ENCODE results near the gene HDHD3.
"Not testable (repeated sequence)": the region's sequence is repeated elsewhere in the genome, so short reads cannot be mapped to it uniquely, and the experiment has no call there.

HDHD3 gene

DNA sequence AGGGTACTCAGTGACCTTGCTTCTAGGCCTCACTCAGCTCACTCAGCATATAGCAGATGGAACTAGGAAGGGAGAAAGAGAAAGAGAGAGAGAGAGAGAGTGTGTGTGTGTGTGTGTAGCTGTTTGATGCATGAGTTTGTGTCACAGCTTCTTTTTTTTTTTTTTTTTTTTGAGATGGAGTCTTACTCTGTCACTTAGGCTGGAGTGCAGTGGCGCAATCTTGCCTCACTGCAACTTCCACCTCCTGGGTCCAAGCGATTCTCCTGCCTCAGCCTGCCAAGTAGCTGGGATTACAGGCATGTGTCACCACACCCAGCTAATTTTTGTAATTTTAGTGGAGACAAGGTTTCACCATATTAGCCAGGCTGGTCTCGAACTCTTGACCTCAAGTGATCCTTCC, 11.1 kb downstream of the HDHD3 start:
- not testable (repeated sequence) for H3K9me3 ChIP-seq (ENCODE audit: control insufficient read depth in 1 of 2, low read length in 2 of 2); H3K27me3 ChIP-seq (ENCODE audit: control insufficient read depth in 1 of 2, insufficient read depth in 2 of 2, low read length in 2 of 2); H3K27ac ChIP-seq (ENCODE audit: low read depth, low read length); H3K4me3 ChIP-seq (ENCODE audit: low read depth in 1 of 2, low read length in 2 of 2); H3K9ac ChIP-seq (ENCODE audit: low read depth in 1 of 2, low read length in 2 of 2); H3K36me3 ChIP-seq (ENCODE audit: control insufficient read depth in 1 of 2, insufficient read depth in 2 of 2, low read length in 2 of 2); H3K4me1 ChIP-seq (ENCODE audit: control insufficient read depth in 1 of 2, insufficient read depth in 2 of 2, low read length in 2 of 2)

DNA sequence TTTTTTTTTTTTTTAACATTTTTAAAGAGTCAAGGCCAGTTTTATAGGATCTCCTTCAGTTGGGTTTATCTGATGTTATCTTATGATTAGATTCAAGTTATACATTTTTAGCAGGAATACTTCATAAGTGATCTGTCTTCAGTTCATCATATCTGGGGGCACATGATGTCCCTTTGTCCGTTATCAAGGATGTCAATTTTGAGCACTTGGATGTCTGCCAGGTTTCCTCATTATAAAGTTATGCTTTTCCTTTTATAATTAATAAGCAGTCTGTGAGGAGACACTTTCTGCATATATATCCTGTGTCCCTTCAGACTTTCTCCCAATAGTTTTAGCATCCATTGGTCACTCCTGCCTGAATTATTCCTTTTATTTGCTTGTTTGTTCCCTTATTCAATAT, 11.8 kb downstream of the HDHD3 start:
- Histone ChIP-seq H3K27ac (ENCODE audit: low read depth, low read length) (no peak overlapping the region), H3K9ac (ENCODE audit: low read depth in 1 of 2, low read length in 2 of 2) (no peak overlapping the region), H3K4me3 (ENCODE audit: low read depth in 1 of 2, low read length in 2 of 2) (no peak overlapping the region), H3K9me3 (ENCODE audit: control insufficient read depth in 1 of 2, low read length in 2 of 2) (no peaks in the 10 kb centered on the region), H3K27me3 (ENCODE audit: control insufficient read depth in 1 of 2, insufficient read depth in 2 of 2, low read length in 2 of 2) (no peaks in the 10 kb centered on the region), H3K36me3 (ENCODE audit: control insufficient read depth in 1 of 2, insufficient read depth in 2 of 2, low read length in 2 of 2) (peaks cover 3 to 4% of the 10 kb centered on the region in 2 donors), H3K4me1 (ENCODE audit: control insufficient read depth in 1 of 2, insufficient read depth in 2 of 2, low read length in 2 of 2) (no peaks in the 10 kb centered on the region)

DNA sequence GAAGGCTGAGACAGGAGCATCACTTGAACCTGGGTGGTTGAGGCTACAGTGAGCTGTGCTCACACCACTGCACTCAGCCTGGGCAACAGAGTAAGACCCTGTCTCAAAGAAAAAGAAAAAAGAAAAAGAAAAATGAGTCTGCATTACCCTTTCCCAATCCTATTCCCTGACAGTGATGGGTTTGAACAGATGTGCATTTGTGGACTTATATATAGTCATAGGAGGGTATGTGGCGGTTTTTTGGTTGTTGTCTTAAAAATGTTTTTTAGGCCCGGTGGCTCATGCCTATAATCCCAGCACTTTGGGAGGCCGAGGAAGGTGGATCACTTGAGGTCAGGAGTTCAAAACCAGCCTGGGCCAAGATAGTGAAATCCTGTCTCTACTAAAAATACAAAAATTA, 13.4 kb downstream of the HDHD3 start:
- no peaks in the 10 kb centered on the region for H3K4me1 ChIP-seq (ENCODE audit: control insufficient read depth in 1 of 2, insufficient read depth in 2 of 2, low read length in 2 of 2)
- peaks cover 5 to 6% of the 10 kb centered on the region in 2 donors for H3K36me3 ChIP-seq (ENCODE audit: control insufficient read depth in 1 of 2, insufficient read depth in 2 of 2, low read length in 2 of 2)
- no peaks in the 10 kb centered on the region for H3K9me3 ChIP-seq (ENCODE audit: control insufficient read depth in 1 of 2, low read length in 2 of 2)
- no peak overlapping the region for H3K27ac ChIP-seq (ENCODE audit: low read depth, low read length)
- no peak overlapping the region for H3K4me3 ChIP-seq (ENCODE audit: low read depth in 1 of 2, low read length in 2 of 2)
- no peaks in the 10 kb centered on the region for H3K27me3 ChIP-seq (ENCODE audit: control insufficient read depth in 1 of 2, insufficient read depth in 2 of 2, low read length in 2 of 2)
- H3K9ac ChIP-seq (ENCODE audit: low read depth in 1 of 2, low read length in 2 of 2), result no peak overlapping the region

DNA sequence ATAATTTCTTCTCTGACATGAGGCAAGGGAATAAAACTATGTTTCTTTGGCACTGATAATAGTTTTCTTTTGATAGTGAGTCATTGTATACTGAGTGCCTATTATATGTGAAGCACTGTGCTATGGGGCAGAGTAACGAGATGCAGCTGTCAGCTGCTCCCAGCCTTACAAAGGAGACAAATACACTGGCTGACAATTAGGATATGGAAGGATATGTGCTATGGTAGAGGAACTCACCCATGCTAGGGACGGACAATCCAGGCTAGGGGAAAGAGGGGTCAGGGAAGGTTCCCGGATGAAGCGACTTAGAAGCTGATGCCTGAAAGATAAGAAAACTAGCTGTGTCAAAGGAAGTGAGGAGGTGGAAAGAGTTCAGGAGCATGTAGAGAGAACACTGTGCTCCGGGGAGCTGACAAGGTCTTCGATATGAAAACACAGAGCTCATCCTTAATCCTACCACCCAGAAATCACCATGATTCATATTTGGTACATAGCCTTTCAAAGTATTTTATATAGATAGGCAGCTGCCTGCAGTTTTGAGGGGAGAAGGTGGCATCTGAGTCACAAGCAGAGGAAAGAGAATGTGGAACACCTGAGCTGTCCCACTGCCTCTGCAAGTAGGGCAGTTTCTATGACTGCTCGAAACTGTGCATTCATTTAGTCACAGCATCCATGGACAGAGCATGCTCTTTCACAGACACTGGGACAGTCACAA, 15.3 kb downstream of the HDHD3 start:
- H3K9me3 ChIP-seq (ENCODE audit: control insufficient read depth in 1 of 2, low read length in 2 of 2), result no peaks in the 10 kb centered on the region
- H3K4me1 ChIP-seq (ENCODE audit: control insufficient read depth in 1 of 2, insufficient read depth in 2 of 2, low read length in 2 of 2), result no peaks in the 10 kb centered on the region
- peaks cover 2 to 6% of the 10 kb centered on the region in 2 donors for H3K36me3 ChIP-seq (ENCODE audit: control insufficient read depth in 1 of 2, insufficient read depth in 2 of 2, low read length in 2 of 2)
- no peaks in the 10 kb centered on the region for H3K27me3 ChIP-seq (ENCODE audit: control insufficient read depth in 1 of 2, insufficient read depth in 2 of 2, low read length in 2 of 2)
- H3K27ac ChIP-seq (ENCODE audit: low read depth, low read length), result no peak overlapping the region
- H3K9ac ChIP-seq (ENCODE audit: low read depth in 1 of 2, low read length in 2 of 2), result no peak overlapping the region
- no peak overlapping the region for H3K4me3 ChIP-seq (ENCODE audit: low read depth in 1 of 2, low read length in 2 of 2)

DNA sequence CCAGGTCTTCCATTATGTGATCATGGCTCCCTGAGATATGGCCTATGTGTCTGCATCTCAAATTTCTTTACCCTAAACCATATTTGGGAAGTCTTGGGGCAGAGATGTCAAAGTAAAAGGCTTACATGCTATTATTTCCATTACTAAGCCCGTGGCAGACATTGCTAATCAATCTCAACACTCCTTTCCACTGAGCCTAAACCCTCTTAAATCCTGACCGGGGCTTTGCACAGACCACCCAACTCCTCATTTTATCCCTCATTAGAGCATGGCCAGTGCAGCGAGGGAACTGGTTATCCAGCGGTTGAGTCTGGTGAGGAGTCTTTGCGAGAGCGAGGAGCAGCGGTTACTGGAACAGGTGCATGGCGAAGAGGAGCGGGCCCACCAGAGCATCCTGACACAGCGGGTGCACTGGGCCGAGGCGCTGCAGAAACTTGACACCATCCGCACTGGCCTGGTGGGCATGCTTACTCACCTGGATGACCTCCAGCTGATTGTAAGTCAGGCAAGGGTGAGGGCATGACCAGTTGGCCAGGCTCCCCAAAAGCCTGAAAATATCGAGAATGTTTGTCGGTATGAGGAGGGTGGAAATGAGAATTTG, 16.4 kb downstream of the HDHD3 start:
- H3K9me3 ChIP-seq (ENCODE audit: control insufficient read depth in 1 of 2, low read length in 2 of 2), result no peaks in the 10 kb centered on the region
- no peak overlapping the region for H3K4me3 ChIP-seq (ENCODE audit: low read depth in 1 of 2, low read length in 2 of 2)
- no peaks in the 10 kb centered on the region for H3K27me3 ChIP-seq (ENCODE audit: control insufficient read depth in 1 of 2, insufficient read depth in 2 of 2, low read length in 2 of 2)

DNA sequence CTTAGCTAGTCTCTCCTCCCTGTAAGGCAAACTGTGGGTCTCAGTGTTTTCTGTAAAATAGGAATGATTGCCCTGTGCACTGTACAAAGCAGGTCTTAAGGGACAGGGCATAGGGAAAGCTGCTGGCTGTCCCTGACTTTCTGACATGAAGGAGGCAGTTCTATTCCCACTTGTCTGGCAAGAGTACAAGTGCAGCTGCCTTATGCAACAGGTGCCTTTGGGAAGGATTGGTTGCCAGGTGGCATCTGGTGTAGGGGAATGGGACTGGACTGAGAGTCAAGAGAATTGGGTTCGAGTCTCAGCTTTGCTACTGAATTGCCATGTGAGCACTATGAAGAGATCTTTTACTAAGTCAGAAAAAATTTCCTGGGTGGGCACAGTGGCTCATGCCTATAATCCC, 17.4 kb downstream of the HDHD3 start:
- Histone ChIP-seq H3K4me1 (ENCODE audit: control insufficient read depth in 1 of 2, insufficient read depth in 2 of 2, low read length in 2 of 2) (no peaks in the 10 kb centered on the region), H3K4me3 (ENCODE audit: low read depth in 1 of 2, low read length in 2 of 2) (no peak overlapping the region), H3K27ac (ENCODE audit: low read depth, low read length) (no peak overlapping the region), H3K27me3 (ENCODE audit: control insufficient read depth in 1 of 2, insufficient read depth in 2 of 2, low read length in 2 of 2) (no peaks in the 10 kb centered on the region), H3K36me3 (ENCODE audit: control insufficient read depth in 1 of 2, insufficient read depth in 2 of 2, low read length in 2 of 2) (peaks cover 2 to 6% of the 10 kb centered on the region in 2 donors), H3K9me3 (ENCODE audit: control insufficient read depth in 1 of 2, low read length in 2 of 2) (no peaks in the 10 kb centered on the region), H3K9ac (ENCODE audit: low read depth in 1 of 2, low read length in 2 of 2) (no peak overlapping the region)

More for the DNA sequence above, 16.4 kb downstream of the HDHD3 start:
- H3K27ac ChIP-seq (ENCODE audit: low read depth, low read length), result no peak overlapping the region
- no peak overlapping the region for H3K9ac ChIP-seq (ENCODE audit: low read depth in 1 of 2, low read length in 2 of 2)
- peaks cover 2 to 6% of the 10 kb centered on the region in 2 donors for H3K36me3 ChIP-seq (ENCODE audit: control insufficient read depth in 1 of 2, insufficient read depth in 2 of 2, low read length in 2 of 2)
- no peaks in the 10 kb centered on the region for H3K4me1 ChIP-seq (ENCODE audit: control insufficient read depth in 1 of 2, insufficient read depth in 2 of 2, low read length in 2 of 2)

DNA sequence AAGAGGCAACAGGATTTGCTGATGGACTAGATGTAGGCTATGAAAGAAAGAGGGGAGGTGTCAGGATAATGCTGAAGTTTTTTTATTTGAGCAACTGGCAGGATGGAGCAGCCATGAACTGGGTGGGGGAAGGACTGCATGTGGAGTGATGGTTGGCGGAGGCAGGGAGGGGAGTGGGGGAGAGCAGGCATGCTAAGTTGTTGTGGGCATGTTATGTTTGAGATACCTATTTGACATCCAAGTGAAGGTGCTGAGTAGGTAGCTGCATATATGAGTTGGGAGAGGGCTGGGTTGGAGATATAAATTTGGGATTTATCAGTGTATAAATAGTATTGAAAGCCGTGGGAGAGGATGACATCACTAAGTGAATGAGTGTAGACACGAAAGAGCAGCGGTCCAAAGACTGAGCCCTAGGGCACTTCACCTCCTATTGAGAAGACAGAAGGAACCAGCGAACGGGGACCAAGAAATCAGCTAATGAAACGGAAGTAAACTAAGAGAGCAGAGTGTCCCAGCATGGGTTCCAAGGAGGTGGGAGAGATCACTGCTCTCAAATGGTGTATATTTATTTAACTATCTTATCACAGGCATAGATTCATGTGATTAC, 20.0 kb downstream of the HDHD3 start:
- peaks cover 2 to 3% of the 10 kb centered on the region in 2 donors for H3K36me3 ChIP-seq (ENCODE audit: control insufficient read depth in 1 of 2, insufficient read depth in 2 of 2, low read length in 2 of 2)
- no peak overlapping the region for H3K4me3 ChIP-seq (ENCODE audit: low read depth in 1 of 2, low read length in 2 of 2)
- no peak overlapping the region for H3K27ac ChIP-seq (ENCODE audit: low read depth, low read length)
- H3K27me3 ChIP-seq (ENCODE audit: control insufficient read depth in 1 of 2, insufficient read depth in 2 of 2, low read length in 2 of 2), result no peaks in the 10 kb centered on the region
- no peaks in the 10 kb centered on the region for H3K4me1 ChIP-seq (ENCODE audit: control insufficient read depth in 1 of 2, insufficient read depth in 2 of 2, low read length in 2 of 2)
- H3K9me3 ChIP-seq (ENCODE audit: control insufficient read depth in 1 of 2, low read length in 2 of 2), result no peaks in the 10 kb centered on the region
- no peak overlapping the region for H3K9ac ChIP-seq (ENCODE audit: low read depth in 1 of 2, low read length in 2 of 2)

DNA sequence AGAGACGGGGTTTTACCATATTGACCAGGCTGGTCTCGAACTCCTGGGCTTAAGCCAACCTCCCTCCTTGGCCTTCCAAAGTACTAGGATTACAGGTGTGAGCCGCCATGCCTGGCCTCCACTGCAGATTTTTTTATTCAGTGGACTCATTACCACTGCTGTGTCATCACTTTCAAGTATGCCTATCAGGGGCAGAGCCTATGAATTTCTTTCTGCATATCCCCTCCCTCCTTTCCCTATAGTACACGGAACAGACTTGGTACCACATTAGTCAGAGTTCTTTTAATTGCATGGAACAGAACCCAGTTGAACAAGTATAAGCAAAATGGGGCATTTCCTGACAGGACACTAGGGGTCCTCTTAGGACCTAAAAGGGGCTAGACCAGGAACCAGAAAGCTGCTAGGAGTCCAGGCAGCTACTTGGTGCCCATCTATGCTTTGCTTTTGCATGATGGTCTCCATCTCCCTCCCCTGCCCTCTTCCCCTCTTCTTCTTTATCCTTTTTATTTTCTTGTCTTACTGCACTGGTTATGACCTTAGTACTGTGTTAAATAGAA, 21.7 kb downstream of the HDHD3 start:
- H3K4me3 ChIP-seq (ENCODE audit: low read depth in 1 of 2, low read length in 2 of 2), result no peak overlapping the region
- H3K27me3 ChIP-seq (ENCODE audit: control insufficient read depth in 1 of 2, insufficient read depth in 2 of 2, low read length in 2 of 2), result no peaks in the 10 kb centered on the region
- no peak overlapping the region for H3K27ac ChIP-seq (ENCODE audit: low read depth, low read length)
- H3K36me3 ChIP-seq (ENCODE audit: control insufficient read depth in 1 of 2, insufficient read depth in 2 of 2, low read length in 2 of 2), result peaks cover 2 to 3% of the 10 kb centered on the region in 2 donors
- H3K9me3 ChIP-seq (ENCODE audit: control insufficient read depth in 1 of 2, low read length in 2 of 2), result no peaks in the 10 kb centered on the region
- H3K9ac ChIP-seq (ENCODE audit: low read depth in 1 of 2, low read length in 2 of 2), result no peak overlapping the region
- peaks cover 7 to 11% of the 10 kb centered on the region in 2 donors for H3K4me1 ChIP-seq (ENCODE audit: control insufficient read depth in 1 of 2, insufficient read depth in 2 of 2, low read length in 2 of 2)

DNA sequence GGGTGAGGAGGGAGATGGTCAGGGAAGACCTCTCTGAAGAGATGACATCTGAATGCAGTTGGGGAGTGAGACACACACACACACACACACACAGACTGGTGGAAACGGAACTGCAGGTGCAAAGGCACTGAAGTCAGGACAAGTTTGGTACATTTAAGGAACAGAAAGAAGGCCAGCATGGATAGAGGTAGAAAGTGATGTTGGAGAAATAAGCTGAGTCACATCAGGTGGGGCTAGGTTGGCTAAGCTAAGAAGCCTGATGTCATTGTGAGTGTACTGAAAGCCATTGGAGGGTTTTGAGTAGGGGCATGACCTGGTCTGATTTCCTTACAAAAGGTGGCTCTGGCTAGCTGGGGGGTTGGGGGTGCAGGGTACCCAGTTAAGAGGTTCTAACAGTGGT, 24.4 kb downstream of the HDHD3 start:
- no peaks in the 10 kb centered on the region for H3K36me3 ChIP-seq (ENCODE audit: control insufficient read depth in 1 of 2, insufficient read depth in 2 of 2, low read length in 2 of 2)
- peaks cover 0 to 3% of the 10 kb centered on the region in 2 donors for H3K27me3 ChIP-seq (ENCODE audit: control insufficient read depth in 1 of 2, insufficient read depth in 2 of 2, low read length in 2 of 2)
- peaks cover 20 to 26% of the 10 kb centered on the region in 2 donors for H3K4me1 ChIP-seq (ENCODE audit: control insufficient read depth in 1 of 2, insufficient read depth in 2 of 2, low read length in 2 of 2)
- H3K4me3 ChIP-seq (ENCODE audit: low read depth in 1 of 2, low read length in 2 of 2), result no peak overlapping the region
- H3K27ac ChIP-seq (ENCODE audit: low read depth, low read length), result no peak overlapping the region
- H3K9ac ChIP-seq (ENCODE audit: low read depth in 1 of 2, low read length in 2 of 2), result no peak overlapping the region
- no peaks in the 10 kb centered on the region for H3K9me3 ChIP-seq (ENCODE audit: control insufficient read depth in 1 of 2, low read length in 2 of 2)

DNA sequence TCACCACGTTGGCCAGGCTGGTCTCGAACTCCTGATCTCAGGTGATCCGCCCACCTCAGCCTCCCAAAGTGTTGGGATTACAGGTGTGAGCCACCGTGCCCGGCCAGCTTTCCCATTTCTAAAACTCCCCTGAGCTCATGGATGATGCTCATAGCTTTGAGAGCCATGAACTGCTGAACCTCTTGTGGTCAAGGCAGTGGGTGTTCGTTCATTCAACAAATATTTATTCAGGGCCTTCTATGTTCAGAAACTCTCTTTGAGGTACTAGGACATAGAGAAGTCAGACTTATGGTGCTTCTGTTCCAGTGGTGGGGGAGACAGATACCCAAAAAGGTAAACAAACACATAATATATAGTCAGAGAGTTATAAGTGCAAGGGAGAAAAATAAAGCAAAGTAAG, 24.8 kb downstream of the HDHD3 start:
- H3K9ac ChIP-seq (ENCODE audit: low read depth in 1 of 2, low read length in 2 of 2), result no peak overlapping the region
- peaks cover 0 to 3% of the 10 kb centered on the region in 2 donors for H3K27me3 ChIP-seq (ENCODE audit: control insufficient read depth in 1 of 2, insufficient read depth in 2 of 2, low read length in 2 of 2)
- H3K36me3 ChIP-seq (ENCODE audit: control insufficient read depth in 1 of 2, insufficient read depth in 2 of 2, low read length in 2 of 2), result no peaks in the 10 kb centered on the region
- H3K9me3 ChIP-seq (ENCODE audit: control insufficient read depth in 1 of 2, low read length in 2 of 2), result no peaks in the 10 kb centered on the region
- no peak overlapping the region for H3K27ac ChIP-seq (ENCODE audit: low read depth, low read length)
- peaks cover 20 to 26% of the 10 kb centered on the region in 2 donors for H3K4me1 ChIP-seq (ENCODE audit: control insufficient read depth in 1 of 2, insufficient read depth in 2 of 2, low read length in 2 of 2)
- no peak overlapping the region for H3K4me3 ChIP-seq (ENCODE audit: low read depth in 1 of 2, low read length in 2 of 2)
